Stimulated activated CD4-positive, alpha-beta T cell treated with anti-CD3 and anti-CD28 coated beads, Interleukin-1b, Interleukin-23, amount 100 ng/mL, for 4 hours (primary cell): ENCODE data around the gene SLC51A.

Source experiments
- DNase-seq, 2 donors: peaks; one replicate each; pipeline ENCODE4 v3.0.0-alpha.2; 2020; ENCODE audit warnings: low read depth in 2 of 2

SLC51A gene

DNA sequence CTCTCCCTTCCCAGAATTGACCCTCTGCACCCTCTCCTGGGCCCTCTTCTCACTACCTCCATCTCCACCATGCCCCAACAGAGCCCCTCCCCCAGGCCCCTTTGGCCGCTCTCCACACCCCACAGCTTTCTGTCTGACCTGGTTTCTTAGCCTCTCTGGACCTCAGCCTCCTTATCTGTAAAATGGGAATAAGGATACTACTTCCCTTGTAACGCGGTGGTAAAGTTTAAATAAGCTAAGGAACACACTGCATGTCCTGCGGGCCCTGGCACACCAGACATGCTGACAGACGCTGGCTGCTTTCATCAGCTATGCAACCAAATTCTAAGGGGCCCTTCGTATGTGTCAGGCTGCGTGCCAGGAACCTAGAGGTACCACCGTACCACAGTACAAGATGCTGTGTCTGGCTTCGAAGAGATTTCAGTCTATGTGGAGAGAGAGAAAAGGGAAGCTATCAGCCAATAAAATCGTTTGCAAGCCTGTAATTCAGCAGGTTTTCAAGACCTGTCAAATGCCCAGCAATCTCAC is 777 bp upstream of the SLC51A start:
- DNase-seq = no peak

DNA sequence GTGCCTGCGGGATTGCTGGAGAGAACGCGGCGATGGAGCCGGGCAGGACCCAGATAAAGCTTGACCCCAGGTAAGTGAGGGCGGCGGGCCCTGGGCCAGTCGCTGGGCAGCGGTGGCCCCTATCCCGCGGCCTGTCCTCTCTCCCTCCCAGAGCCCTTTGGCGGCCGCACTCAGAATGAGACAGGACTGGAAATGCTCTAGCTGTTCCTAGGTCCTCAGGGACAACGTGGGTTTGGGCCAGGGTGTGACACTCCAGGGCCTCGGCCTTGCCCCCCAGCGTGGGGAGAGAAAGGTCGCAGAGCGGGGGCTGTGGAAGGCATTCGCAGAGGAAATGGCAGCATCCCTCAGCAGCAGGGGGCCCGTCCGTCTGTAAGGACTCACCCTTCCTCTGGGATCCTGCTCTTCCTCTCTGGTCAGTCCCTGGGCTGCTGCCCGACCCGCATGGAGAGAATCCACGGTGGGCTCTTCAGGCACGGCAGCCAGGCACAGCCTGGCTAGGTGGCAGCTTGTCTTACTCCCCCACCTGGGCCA is 412 bp downstream of the SLC51A start:
- no peak for DNase-seq

DNA sequence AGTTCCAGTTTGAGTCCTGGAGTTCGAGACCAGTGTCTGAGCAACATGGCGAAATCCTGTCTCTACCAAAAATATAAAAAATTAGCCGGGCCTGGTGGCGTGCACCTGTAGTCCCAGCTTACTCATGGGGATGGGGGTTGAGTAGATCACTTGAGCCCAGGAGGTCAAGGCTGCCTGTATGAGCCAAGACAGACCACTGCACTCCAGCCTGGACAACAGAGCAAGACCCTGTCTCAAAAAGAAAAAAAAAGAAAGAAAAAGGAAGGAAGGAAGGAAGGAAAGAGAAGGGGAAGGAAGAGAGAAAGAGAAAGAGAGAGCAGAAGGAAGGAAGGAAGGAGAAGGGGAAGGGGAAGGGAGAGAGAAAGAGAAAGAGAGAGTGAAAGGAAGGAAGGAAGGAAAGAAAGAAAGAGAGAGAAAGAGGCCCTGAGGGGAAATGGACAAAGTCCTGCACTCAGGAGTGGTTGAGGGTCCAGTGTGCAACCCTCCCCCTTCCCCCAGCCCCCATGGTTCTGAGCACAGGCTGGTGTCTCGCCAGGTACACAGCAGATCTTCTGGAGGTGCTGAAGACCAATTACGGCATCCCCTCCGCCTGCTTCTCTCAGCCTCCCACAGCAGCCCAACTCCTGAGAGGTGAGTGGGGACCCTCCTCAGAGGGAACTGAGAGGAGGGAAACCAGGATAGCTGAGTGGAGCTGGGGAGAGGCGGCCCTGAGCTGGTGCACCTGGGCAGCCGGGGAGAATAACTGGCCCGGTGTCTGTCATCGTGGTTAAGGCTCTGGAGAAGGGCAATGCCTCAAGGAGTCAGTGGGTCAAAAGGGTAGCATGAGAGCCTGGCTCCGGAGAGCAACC is 1.2 kb downstream of the SLC51A start:
- no peak for DNase-seq

DNA sequence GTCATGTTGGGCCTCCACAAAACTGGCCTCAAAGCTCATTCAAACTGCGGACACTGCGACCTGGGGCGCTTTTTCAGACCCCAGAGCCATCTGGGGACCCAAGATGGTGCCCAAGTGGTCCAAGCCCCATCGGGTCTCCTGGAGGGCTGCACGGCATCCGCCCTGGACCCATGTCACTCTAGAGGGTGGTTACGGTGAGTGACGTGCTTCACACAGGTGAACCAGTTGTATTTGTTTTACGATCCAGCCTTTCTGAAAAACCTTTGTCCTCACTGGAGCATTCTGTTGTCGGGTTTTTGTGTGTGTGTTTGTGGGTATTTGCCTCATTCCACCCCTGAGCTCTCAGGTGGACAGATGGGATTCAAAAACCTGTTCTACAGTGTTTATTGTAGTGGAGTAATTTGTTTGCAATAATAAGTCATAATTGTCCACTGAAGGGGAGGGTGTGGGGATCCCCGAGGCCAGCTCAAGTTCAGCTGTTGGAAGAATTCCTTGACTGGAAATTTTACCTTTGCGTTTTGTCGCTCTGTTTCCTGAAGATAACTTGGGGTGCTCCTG is 1.9 kb downstream of the SLC51A start:
- DNase-seq = no peak

DNA sequence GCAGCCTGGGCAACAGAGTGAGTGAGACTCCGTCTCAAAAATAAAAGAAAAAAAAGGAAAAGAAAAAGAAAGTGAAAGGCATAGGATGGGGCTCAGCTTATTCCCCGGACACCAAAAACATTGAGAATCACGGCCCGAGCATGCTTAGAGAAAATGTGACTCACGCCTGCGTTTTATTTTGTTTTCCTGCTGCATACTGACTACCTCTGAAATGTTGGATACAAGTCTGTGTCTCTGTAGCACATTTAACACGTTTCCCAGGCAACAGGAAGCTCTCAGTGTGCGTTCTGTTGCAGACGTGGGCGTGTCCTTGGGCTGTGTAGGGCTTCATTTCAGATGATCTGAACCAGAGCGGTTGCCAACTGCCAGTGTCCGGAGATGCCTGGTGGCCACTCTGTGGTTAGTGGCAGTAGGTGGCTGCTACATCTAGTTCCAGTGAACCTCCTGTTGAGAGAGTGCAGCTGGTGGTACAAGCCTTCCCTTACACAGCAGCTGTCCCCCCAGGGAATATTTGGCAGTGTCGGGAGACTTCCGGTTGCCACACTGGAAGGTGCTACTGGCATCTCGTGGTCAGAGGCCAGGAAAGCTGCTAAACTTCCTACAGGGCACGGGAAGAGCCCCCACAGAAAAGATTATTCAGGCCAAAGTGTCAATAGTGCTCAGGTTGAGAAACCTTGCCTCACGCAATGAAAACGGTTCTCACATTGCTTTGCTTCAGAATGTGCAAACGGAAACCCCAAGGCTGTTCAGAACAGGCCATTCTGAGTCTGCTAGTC is 3.0 kb downstream of the SLC51A start:
- peak; percentile 21 to 52 for DNase-seq

- DNase-seq = no peak
Measured at GRCh38 chr3:196219970-196220311, 3.6 kb downstream of the SLC51A start.

GRCh38 chr3:196220587-196220986 is 4.3 kb downstream of the SLC51A start:
- no peak for DNase-seq

- no peak for DNase-seq
Measured at GRCh38 chr3:196220991-196221390, 4.7 kb downstream of the SLC51A start.

GRCh38 chr3:196222876-196223595 is 6.7 kb downstream of the SLC51A start:
- no peak for DNase-seq

- DNase-seq = no peak
Measured at GRCh38 chr3:196225086-196225485, 8.8 kb downstream of the SLC51A start.

GRCh38 chr3:196225763-196226364 is 9.5 kb downstream of the SLC51A start:
- DNase-seq = no peak

DNA sequence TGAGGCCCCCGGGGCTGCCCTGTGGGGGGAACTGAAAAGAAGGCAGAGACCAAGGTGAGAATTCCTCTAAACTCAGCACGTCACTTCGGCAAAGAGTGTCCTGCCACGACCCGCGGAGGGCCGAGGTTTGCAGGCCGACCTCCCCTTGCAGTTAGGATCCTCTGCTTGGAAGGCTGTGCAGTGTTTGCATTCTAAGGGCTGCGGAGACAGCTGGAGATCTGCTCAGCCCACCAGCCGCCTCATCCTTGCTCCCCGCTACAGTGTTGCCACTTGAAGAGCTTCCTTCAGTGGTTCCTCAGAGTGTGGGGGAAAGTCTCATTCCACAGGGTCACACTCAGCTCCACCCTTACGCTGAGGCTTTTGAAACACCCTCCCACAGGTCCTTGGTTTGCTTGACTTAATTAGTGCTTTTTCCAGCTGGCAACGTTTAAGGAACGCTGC is 10.8 kb downstream of the SLC51A start:
- DNase-seq = no peak

DNA sequence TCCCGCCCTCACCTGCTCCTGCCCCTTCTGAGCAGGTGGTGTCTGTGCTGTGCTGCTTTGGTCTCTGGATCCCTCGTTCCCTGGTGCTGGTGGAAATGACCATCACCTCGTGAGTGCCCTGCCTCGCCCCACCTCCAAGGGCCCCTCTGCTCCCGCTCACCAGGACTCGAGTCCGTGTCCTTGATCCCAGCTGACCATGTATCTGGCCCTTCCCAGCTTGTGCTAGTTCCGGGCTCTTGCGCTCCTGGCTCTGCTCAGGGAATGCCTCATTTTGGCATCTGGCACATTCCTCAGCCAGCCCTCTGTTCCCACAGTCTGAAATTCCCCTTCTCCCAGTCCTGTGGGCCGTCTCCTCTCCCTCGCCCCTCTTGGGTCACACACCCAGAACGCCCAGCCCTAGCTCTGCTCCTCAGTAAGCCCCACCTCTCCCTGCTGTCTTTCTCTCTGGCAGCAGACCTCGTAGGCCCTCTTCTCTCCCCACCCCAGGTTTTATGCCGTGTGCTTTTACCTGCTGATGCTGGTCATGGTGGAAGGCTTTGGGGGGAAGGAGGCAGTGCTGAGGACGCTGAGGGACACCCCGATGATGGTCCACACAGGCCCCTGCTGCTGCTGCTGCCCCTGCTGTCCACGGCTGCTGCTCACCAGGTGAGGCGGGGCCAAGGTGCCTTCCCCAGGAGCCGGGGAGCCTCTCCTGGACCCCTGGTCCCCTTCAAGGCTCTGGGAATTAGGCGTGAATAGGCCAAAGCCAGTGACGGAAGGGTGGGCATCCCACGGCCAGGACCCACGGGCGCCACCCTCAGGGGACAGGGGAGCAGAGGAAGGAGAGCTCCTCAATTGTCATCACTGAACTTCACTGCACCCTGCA is 11.5 kb downstream of the SLC51A start:
- no peak for DNase-seq

- no peak for DNase-seq
Measured at GRCh38 chr3:196232154-196232881, 16.0 kb downstream of the SLC51A start.

DNA sequence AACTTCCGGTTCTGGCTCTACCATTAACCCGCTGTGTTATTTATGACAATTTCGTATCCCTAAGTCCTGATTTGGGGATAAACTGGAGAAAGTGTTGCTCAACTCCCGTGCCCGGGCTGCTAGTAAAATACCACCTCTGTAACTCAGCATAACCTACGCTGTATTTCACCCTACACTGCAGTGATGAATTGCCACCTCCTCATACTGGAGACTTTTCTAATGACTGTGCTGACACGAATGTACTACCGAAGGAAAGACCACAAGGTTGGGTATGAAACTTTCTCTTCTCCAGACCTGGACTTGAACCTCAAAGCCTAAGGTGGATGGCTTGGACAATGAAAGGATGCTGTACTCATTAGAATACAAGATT is 16.5 kb downstream of the SLC51A start:
- no peak for DNase-seq

DNA sequence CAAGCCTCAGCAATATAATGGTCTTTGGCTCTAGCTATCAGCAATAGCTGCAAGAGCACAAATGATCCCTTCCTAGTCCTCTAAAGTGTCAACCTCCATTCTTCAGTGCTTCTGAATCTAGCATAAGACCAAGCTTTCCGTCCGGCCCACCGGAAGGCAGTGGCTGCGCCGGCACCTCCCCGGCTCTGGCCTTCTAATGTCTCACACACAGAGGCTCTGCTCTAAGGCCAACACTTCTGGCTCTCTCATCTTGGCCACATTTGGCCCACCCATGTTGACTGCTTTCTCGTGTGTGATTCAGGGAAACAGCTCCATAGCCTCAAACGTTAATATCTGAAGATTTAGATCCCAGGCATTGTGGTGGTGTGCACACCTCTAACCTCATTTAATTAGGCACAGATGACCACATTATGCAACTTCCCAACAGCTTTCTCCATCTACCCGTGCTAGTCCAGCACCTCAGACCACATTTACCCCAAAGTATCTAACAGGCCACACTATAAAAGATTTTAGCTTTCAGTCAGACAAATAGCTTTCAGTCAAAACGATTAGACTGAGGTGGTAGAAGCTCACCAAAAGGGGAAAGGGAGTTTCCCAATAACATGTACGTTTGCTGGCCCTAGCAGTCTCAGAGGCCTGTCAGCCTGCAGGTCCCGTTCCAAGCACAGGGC is 19.3 kb downstream of the SLC51A start:
- no peak for DNase-seq

GRCh38 chr3:196236223-196236622 is 19.9 kb downstream of the SLC51A start:
- no peak for DNase-seq

DNA sequence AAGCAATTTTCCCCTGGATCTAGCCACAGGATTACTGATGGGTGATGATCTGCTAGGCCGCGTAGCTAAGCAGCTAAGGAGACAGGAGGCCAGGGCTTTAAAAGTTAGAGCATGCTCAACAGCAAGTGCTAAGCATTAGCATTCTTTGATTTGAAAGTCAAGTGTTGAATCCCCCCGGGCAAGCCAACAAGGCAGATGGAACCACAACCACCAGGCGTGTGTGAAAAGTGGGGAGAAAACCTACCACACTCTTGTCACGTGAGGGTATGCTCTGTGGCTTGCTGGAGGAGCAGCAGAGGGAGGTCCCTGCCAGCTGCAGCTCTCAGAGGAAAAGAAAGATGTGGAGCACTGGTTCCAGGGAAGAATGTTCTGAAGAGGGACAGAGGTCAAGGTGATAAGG is 20.9 kb downstream of the SLC51A start:
- no peak for DNase-seq
